GM21526 (cell line): ENCODE measurements around the gene FTO.

Experiments used
- ATAC-seq: cut with Tn5 transposase; IDR thresholded peaks from one replicate; pipeline ENCODE4 v1.9.1; 2021; ENCODE audit warnings: moderate library complexity; ENCODE audit not compliant: unreplicated experiment, low FRiP score

Gene FTO

GRCh38 chr16:53745753-53746266, 41.9 kb downstream of the FTO start:
- ATAC-seq, result no peak

GRCh38 chr16:53752560-53752959, 48.6 kb downstream of the FTO start:
- no peak for ATAC-seq

- ATAC-seq, result no peak
These were observed 49.5 kb downstream of the FTO start for GRCh38 chr16:53753431-53753830.

GRCh38 chr16:53755026-53755910, 51.3 kb downstream of the FTO start:
- no peak for ATAC-seq

GRCh38 chr16:53756275-53756996, 52.5 kb downstream of the FTO start:
- ATAC-seq, result no peak

- ATAC-seq, result no peak
These were observed 54.1 kb downstream of the FTO start for GRCh38 chr16:53757971-53758609.

GRCh38 chr16:53761962-53762703, 58.2 kb downstream of the FTO start:
- no peak for ATAC-seq

- no peak for ATAC-seq
These were observed 62.5 kb downstream of the FTO start for GRCh38 chr16:53766304-53767016.

- ATAC-seq, result no peak
These were observed 64.2 kb downstream of the FTO start for GRCh38 chr16:53768167-53768566.

- no peak for ATAC-seq
These were observed 64.6 kb downstream of the FTO start for GRCh38 chr16:53768593-53768992.

GRCh38 chr16:53769185-53769584, 65.2 kb downstream of the FTO start:
- ATAC-seq, result no peak

GRCh38 chr16:53769787-53770186, 65.8 kb downstream of the FTO start:
- ATAC-seq, result no peak

- ATAC-seq, result no peak
These were observed 66.7 kb downstream of the FTO start for GRCh38 chr16:53770641-53771040.

- no peak for ATAC-seq
These were observed 67.9 kb downstream of the FTO start for GRCh38 chr16:53771655-53772497.

GRCh38 chr16:53773150-53773846, 69.3 kb downstream of the FTO start:
- ATAC-seq, result no peak

- no peak for ATAC-seq
These were observed 69.9 kb downstream of the FTO start for GRCh38 chr16:53773881-53774280.

GRCh38 chr16:53775106-53775820, 71.3 kb downstream of the FTO start:
- no peak for ATAC-seq
